Upper lobe of left lung (tissue), 6 donors: ENCODE results near the gene BCS1L. TPM values are rescaled to one million over a fixed set of nuclear protein-coding genes. Genes with fewer than 3 reads are reported as not detected.

Source experiments
- ATAC-seq, 2 donors: fragments of 200-7000 bp; cut with Tn5 transposase; one replicate each; pipeline ENCODE4 v1.9.1; 2022; ENCODE audit warnings: mild to moderate bottlenecking in 2 of 2, moderate library complexity in 2 of 2; ENCODE audit not compliant: low FRiP score in 2 of 2
- DNase-seq, 2 donors: peaks; one replicate each; pipeline ENCODE4 v3.0.0-alpha.2; 2019 to 2020
- H3K27ac ChIP-seq, 4 donors: fragments of 200-600 bp; sonication (generic); one replicate each; pipeline ENCODE4 v1.5.1; 2016 to 2019
- H3K27me3 ChIP-seq, 4 donors: fragments of 200-600 bp; sonication (generic); one replicate each; pipeline ENCODE4 v1.5.1; 2017 to 2019
- H3K36me3 ChIP-seq, 4 donors: fragments of 200-600 bp; sonication (generic); one replicate each; pipeline ENCODE4 v1.5.1; 2016 to 2019
- H3K4me1 ChIP-seq, 4 donors: fragments of 200-600 bp; sonication (generic); one replicate each; pipeline ENCODE4 v1.5.1; 2018 to 2019
- H3K4me3 ChIP-seq, 4 donors: fragments of 200-600 bp; sonication (generic); one replicate each; pipeline ENCODE4 v1.5.1; 2017 to 2019; ENCODE audit warnings: mild to moderate bottlenecking in 2 of 4, moderate library complexity in 1 of 4
- H3K9me3 ChIP-seq, 4 donors: fragments of 200-600 bp; sonication (generic); one replicate each; pipeline ENCODE4 v1.5.1; 2018 to 2019
- CTCF ChIP-seq, 6 experiments: fragments of 450-650 bp in 4 of 6; fragments of 200-600 bp in 2 of 6; sonication (generic) in 2 of 6; IDR thresholded peaks; one replicate each; pipeline ENCODE4 v1.5.1; 2016 to 2019; ENCODE audit warnings: antibody characterized with exemption in 6 of 6
- EP300 ChIP-seq, 4 donors: sonication (generic); formaldehyde crosslinking; IDR thresholded peaks; one replicate each; pipeline ENCODE4 v1.5.1; 2017; ENCODE audit warnings: antibody characterized with exemption in 4 of 4, control low read depth in 2 of 4
- POLR2A ChIP-seq, 4 donors: fragments of 450-650 bp; IDR thresholded peaks; one replicate each; pipeline ENCODE4 v1.5.1; 2016 to 2017; ENCODE audit warnings: antibody characterized with exemption in 4 of 4, mild to moderate bottlenecking in 2 of 4
- POLR2AphosphoS5 ChIP-seq, 2 donors: sonication (generic); formaldehyde crosslinking; IDR thresholded peaks; one replicate each; pipeline ENCODE4 v1.5.1; 2017; ENCODE audit warnings: antibody characterized with exemption in 2 of 2
- WGBS, 2 donors: methylation state at CpG; one replicate each; pipeline ENCODE4 v1.1.5; 2017 to 2018; 5-methylcytosine and 5-hydroxymethylcytosine counted together
- total RNA-seq, 6 donors: library from RNA; depleted of rRNA in 4 of 6; stranded (reverse); fragments of >200 nt in 4 of 6; gene quantifications; one replicate each; pipeline versions ENCODE4 v1.1.0 to v1.2.1, GENCODE V29; 2016 to 2021
- donor health status: DM: no; HTN: no; CAD: no; lungs with moderate emphysema.
- donor health status: DM: no; HTN: yes; CAD: no; lungs with severe emphysema.

The BCS1L gene
- total RNA-seq, 6 donors from 2014 or later = 18.2 to 128 (median 32.2) TPM

- WGBS, 2 donors = 72 to 91% methylated on average over 2 to 5 of the region's 5 CpGs
- ATAC-seq = no peak
- peaks cover 37 to 73% (median 61%) of the 10 kb centered on the region in 4 donors for H3K36me3 ChIP-seq
Measured at GRCh38 chr2:218635719-218636118, 23.8 kb upstream of the BCS1L start.

GRCh38 chr2:218638372-218638771, 21.1 kb upstream of the BCS1L start:
- Histone ChIP-seq H3K9me3 (no peaks in the 10 kb centered on the region), H3K27ac (no peak overlapping the region), H3K27me3 (no peaks in the 10 kb centered on the region), H3K4me3 (no peak overlapping the region), H3K4me1 (no peaks in the 10 kb centered on the region), H3K36me3 (peaks cover 39 to 96% (median 82%) of the 10 kb centered on the region in 4 donors)
- ATAC-seq = no peak
- DNase-seq = peak in 1 of 2 donors; percentile 61
- TF ChIP-seq POLR2A (IDR thresholded peaks at IDR 0.05) = no peak
- no peak for TF ChIP-seq EP300 (IDR thresholded peaks at IDR 0.05)
- TF ChIP-seq POLR2AphosphoS5 (IDR thresholded peaks at IDR 0.05) = no peak
- WGBS, 2 donors = 95 to 97% methylated on average over 16 to 18 of the region's 18 CpGs

More at GRCh38 chr2:218635719-218636118, 23.8 kb upstream of the BCS1L start:
- H3K4me3 ChIP-seq = no peak overlapping the region
- no peaks in the 10 kb centered on the region for H3K4me1 ChIP-seq
- no peaks in the 10 kb centered on the region for H3K9me3 ChIP-seq
- no peaks in the 10 kb centered on the region for H3K27me3 ChIP-seq
- no peak overlapping the region for H3K27ac ChIP-seq
- TF ChIP-seq POLR2A (IDR thresholded peaks at IDR 0.05) = no peak
- TF ChIP-seq EP300 (IDR thresholded peaks at IDR 0.05) = no peak
- no peak for TF ChIP-seq CTCF (IDR thresholded peaks at IDR 0.05)
- TF ChIP-seq POLR2AphosphoS5 (IDR thresholded peaks at IDR 0.05) = no peak
- no peak for DNase-seq

- H3K9me3 ChIP-seq = no peaks in the 10 kb centered on the region
- ATAC-seq (no peak), DNase-seq (peak in 1 of 2 donors; percentile 66)
- peaks cover 45 to 97% (median 84%) of the 10 kb centered on the region in 4 donors for H3K36me3 ChIP-seq
- H3K4me1 ChIP-seq = no peaks in the 10 kb centered on the region
- H3K4me3 ChIP-seq = no peak overlapping the region
- TF ChIP-seq CTCF (IDR thresholded peaks at IDR 0.05) = no peak
- no peak for TF ChIP-seq POLR2AphosphoS5 (IDR thresholded peaks at IDR 0.05)
- TF ChIP-seq EP300 (IDR thresholded peaks at IDR 0.05) = no peak
- no peak for TF ChIP-seq POLR2A (IDR thresholded peaks at IDR 0.05)
- no peak overlapping the region for H3K27ac ChIP-seq
- H3K27me3 ChIP-seq = no peaks in the 10 kb centered on the region
- WGBS, 2 donors = 92% methylated on average over 7 to 18 of the region's 18 CpGs
Measured at GRCh38 chr2:218642121-218642656, 17.3 kb upstream of the BCS1L start.

GRCh38 chr2:218642786-218643185, 16.7 kb upstream of the BCS1L start:
- no peaks in the 10 kb centered on the region for H3K27me3 ChIP-seq
- H3K4me3 ChIP-seq = no peak overlapping the region
- WGBS, 2 donors = 94 to 95% methylated on average over 9 to 14 of the region's 17 CpGs
- no peaks in the 10 kb centered on the region for H3K9me3 ChIP-seq
- ATAC-seq = no peak
- peaks cover 42 to 97% (median 80%) of the 10 kb centered on the region in 4 donors for H3K36me3 ChIP-seq
- H3K4me1 ChIP-seq = no peaks in the 10 kb centered on the region
- TF ChIP-seq POLR2AphosphoS5 (IDR thresholded peaks at IDR 0.05) = no peak
- TF ChIP-seq POLR2A (IDR thresholded peaks at IDR 0.05) = no peak
- no peak for TF ChIP-seq EP300 (IDR thresholded peaks at IDR 0.05)
- peak in 1 of 2 donors; percentile 67 for DNase-seq
- H3K27ac ChIP-seq = no peak overlapping the region

- no peak overlapping the region for H3K4me3 ChIP-seq
- no peak overlapping the region for H3K27ac ChIP-seq
- DNase-seq (peak in 1 of 2 donors; percentile 49), ATAC-seq (no peak)
- no peaks in the 10 kb centered on the region for H3K27me3 ChIP-seq
- TF ChIP-seq CTCF (IDR thresholded peaks at IDR 0.05) = no peak
- no peak for TF ChIP-seq EP300 (IDR thresholded peaks at IDR 0.05)
- TF ChIP-seq POLR2A (IDR thresholded peaks at IDR 0.05) = no peak
- no peak for TF ChIP-seq POLR2AphosphoS5 (IDR thresholded peaks at IDR 0.05)
- no peaks in the 10 kb centered on the region for H3K9me3 ChIP-seq
- 91 to 95% methylated on average over 8 to 10 of the region's 10 CpGs for WGBS, 2 donors
- H3K4me1 ChIP-seq = no peaks in the 10 kb centered on the region
- H3K36me3 ChIP-seq = peaks cover 42 to 97% (median 79%) of the 10 kb centered on the region in 4 donors
Measured at GRCh38 chr2:218643751-218644310, 15.7 kb upstream of the BCS1L start.
